ENCODE measurements around the gene STAM. TPM values are rescaled to one million over a fixed set of nuclear protein-coding genes. Genes with fewer than 3 reads are reported as not detected.
"Not testable (repeated sequence)": the region's sequence is repeated elsewhere in the genome, so short reads cannot be mapped to it uniquely, and the experiment has no call there.

The STAM gene
- total RNA-seq, 3 donors from 2014 or later: 12.9 to 14.7 (median 14.7) TPM

- not testable (repeated sequence) for H3K4me3 Mint-ChIP-seq; H3K9me3 Mint-ChIP-seq; ATAC-seq; H3K27me3 Mint-ChIP-seq (ENCODE audit: low read depth); H3K4me1 Mint-ChIP-seq (ENCODE audit: low read depth); DNase-seq; H3K36me3 Mint-ChIP-seq (ENCODE audit: insufficient read depth)
These were observed 11.4 kb upstream of the STAM start for GRCh38 chr10:17632590-17632989.

DNA sequence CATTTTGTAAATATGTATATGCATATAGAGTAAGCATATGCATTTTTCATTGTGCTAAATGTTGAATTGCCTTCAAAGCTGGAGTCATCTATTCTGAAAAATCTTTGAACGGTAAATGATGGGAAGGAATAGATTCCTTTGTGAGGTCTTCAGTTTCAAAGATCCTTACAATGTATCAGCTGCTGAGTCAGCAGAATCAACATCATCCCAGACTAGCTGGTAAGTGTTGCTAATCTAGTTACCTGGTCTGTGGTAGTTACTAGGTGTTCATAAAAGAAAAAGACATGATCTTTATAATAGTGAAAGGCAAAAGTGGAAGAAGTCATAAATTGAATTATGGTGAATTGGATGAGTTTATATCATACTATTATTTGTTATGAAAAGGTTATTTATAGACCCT lies 10.6 kb upstream of the STAM start:
- Mint-ChIP-seq H3K4me3 (no peak overlapping the region), H3K9me3 (no peaks in the 10 kb centered on the region)
- no peak for ATAC-seq

DNA sequence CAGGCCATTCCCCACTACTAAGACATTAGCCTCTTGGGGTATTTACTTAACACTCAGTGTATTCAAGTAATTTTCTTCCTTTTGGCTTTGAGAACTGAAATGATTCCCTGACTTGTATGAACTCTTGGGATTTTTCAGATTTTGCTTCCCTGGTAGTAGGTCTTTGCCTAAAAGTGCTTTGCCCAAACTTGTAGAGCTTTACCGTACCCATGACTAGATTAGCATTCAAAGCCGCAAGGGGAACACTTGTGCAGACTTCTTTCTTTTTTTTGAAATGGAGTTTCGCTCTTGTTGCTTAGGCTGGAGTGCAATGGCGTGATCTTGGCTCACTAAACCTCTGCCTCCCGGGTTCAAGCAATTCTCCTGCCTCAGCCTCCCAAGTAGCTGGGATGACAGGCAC lies 6.1 kb upstream of the STAM start:
- H3K27me3 Mint-ChIP-seq (ENCODE audit: low read depth): no peaks in the 10 kb centered on the region
- ATAC-seq (no peak), DNase-seq (no peak)
- no peak overlapping the region for H3K4me3 Mint-ChIP-seq
- H3K36me3 Mint-ChIP-seq (ENCODE audit: insufficient read depth): peaks cover 2% of the 10 kb centered on the region
- no peaks in the 10 kb centered on the region for H3K9me3 Mint-ChIP-seq
- H3K4me1 Mint-ChIP-seq (ENCODE audit: low read depth): peaks cover 3% of the 10 kb centered on the region

More for the DNA sequence above, 10.6 kb upstream of the STAM start:
- no peak for DNase-seq
- Mint-ChIP-seq H3K27me3 (ENCODE audit: low read depth) (no peaks in the 10 kb centered on the region), H3K36me3 (ENCODE audit: insufficient read depth) (no peaks in the 10 kb centered on the region), H3K4me1 (ENCODE audit: low read depth) (no peaks in the 10 kb centered on the region)

DNA sequence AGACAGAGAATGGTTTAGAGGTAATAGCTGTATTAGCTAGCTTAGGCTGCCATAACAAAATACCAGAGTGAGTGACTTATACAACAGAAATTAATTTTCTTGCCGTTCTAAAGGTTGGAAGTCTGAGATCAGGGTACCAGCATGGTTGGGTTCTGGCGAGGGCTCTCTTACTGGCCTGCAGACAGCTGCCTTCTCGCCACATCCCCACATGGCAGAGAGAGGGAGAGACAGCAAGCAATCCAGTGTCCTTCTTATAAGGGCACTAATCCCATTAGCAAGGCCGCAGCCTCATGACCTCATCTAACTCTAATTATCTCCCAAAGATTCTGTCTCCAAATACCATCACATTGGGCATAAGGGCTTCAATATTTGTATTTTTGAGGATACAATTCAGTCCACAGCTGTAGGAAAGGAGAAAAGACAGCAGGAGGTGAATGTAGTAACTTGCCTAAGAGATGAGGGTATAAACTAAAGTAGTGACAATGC lies 3.6 kb upstream of the STAM start:
- ATAC-seq (no peak), DNase-seq (no peak)
- Mint-ChIP-seq H3K4me1 (ENCODE audit: low read depth) (peaks cover 19% of the 10 kb centered on the region), H3K4me3 (no peak overlapping the region), H3K9me3 (no peaks in the 10 kb centered on the region), H3K36me3 (ENCODE audit: insufficient read depth) (peaks cover 2% of the 10 kb centered on the region), H3K27me3 (ENCODE audit: low read depth) (no peaks in the 10 kb centered on the region)

DNA sequence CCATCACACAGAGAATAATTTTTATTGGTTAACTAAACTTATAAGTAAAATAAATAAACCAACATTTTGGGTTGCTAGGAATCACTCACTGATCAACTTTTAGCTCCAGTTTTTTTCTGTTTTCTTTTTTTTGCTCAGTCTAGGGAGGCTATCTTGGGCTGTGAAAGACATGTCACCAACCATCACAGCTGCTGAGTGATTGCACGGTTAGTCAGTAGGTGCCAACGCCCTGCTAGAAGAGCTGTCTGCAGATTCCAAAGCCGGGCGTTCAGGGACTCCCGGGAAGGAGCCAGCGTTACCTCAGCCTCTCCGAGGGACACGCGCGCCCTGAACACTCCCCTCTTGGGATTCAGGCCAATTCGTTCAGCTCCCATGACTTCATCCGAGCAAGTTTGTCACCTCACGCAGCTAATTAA lies 604 bp upstream of the STAM start:
- peaks cover 8% of the 10 kb centered on the region for H3K36me3 Mint-ChIP-seq (ENCODE audit: insufficient read depth)
- peaks cover 42% of the 10 kb centered on the region for H3K4me1 Mint-ChIP-seq (ENCODE audit: low read depth)
- H3K4me3 Mint-ChIP-seq: peak overlapping the region; percentile 99
- peak; percentile 34 to 46 for ATAC-seq
- H3K27me3 Mint-ChIP-seq (ENCODE audit: low read depth): no peaks in the 10 kb centered on the region
- peak; percentile 9 for DNase-seq
- H3K9me3 Mint-ChIP-seq: no peaks in the 10 kb centered on the region

GRCh38 chr10:17644485-17644943 lies 563 bp downstream of the STAM start:
- Mint-ChIP-seq H3K36me3 (ENCODE audit: insufficient read depth) (peaks cover 11% of the 10 kb centered on the region), H3K4me3 (peak overlapping the region; percentile 99), H3K9me3 (no peaks in the 10 kb centered on the region), H3K4me1 (ENCODE audit: low read depth) (peaks cover 53% of the 10 kb centered on the region), H3K27me3 (ENCODE audit: low read depth) (no peaks in the 10 kb centered on the region)
- ATAC-seq (peak; percentile 5 to 8), DNase-seq (no peak)

- Mint-ChIP-seq H3K36me3 (ENCODE audit: insufficient read depth) (peaks cover 13% of the 10 kb centered on the region), H3K27me3 (ENCODE audit: low read depth) (no peaks in the 10 kb centered on the region), H3K4me3 (peak overlapping the region; percentile 99), H3K9me3 (no peaks in the 10 kb centered on the region), H3K4me1 (ENCODE audit: low read depth) (peaks cover 65% of the 10 kb centered on the region)
- DNase-seq (no peak), ATAC-seq (peak; percentile 49 to 54)
These were observed 1.8 kb downstream of the STAM start for GRCh38 chr10:17645621-17646345.

- Mint-ChIP-seq H3K27me3 (ENCODE audit: low read depth) (no peaks in the 10 kb centered on the region), H3K36me3 (ENCODE audit: insufficient read depth) (peaks cover 27% of the 10 kb centered on the region), H3K4me3 (peak overlapping the region; percentile 43), H3K9me3 (no peaks in the 10 kb centered on the region), H3K4me1 (ENCODE audit: low read depth) (peaks cover 75% of the 10 kb centered on the region)
- DNase-seq (no peak), ATAC-seq (no peak)
These were observed 3.4 kb downstream of the STAM start for GRCh38 chr10:17647326-17647725.

DNA sequence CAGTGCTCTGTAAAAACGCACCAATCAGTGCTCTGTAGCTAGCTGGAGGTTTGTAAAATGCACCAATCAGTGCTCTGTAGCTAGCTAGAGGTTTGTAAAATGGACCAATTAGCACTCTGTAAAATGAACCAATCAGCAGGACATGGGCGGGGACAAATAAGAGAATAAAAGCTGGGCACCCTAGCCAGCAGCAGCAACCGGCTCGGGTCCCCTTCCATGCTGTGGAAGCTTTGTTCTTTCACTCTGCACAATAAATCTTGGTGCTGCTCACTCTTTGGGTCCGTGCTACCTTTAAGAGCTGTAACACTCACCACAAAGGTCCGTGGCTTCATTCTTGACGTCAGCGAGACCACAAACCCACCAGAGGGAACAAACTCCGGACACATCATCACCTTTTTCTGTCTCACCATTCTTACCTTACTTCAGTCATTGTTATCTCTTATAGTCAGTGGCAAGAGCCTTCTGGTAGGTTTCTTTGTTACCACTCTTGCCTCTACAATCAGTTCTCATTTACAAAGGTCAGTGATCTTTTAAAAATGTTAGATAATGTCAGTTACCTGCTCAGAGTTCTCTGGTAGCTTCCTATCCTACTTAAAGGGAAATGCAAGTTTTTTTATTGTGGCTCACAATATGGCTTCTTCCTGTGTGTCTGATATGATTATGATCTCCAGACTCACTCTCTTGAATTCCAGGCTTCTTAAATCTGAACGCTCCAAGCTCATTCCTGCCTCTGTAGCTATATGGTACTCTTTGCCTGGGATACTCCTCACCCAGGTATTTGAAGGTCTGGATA lies 4.5 kb downstream of the STAM start:
- ATAC-seq: no peak
- Mint-ChIP-seq H3K27me3 (ENCODE audit: low read depth) (no peaks in the 10 kb centered on the region), H3K4me3 (peak overlapping the region; percentile 58), H3K36me3 (ENCODE audit: insufficient read depth) (peaks cover 35% of the 10 kb centered on the region), H3K9me3 (peaks cover 7% of the 10 kb centered on the region), H3K4me1 (ENCODE audit: low read depth) (peaks cover 75% of the 10 kb centered on the region)
- peak; percentile 20 for DNase-seq

DNA sequence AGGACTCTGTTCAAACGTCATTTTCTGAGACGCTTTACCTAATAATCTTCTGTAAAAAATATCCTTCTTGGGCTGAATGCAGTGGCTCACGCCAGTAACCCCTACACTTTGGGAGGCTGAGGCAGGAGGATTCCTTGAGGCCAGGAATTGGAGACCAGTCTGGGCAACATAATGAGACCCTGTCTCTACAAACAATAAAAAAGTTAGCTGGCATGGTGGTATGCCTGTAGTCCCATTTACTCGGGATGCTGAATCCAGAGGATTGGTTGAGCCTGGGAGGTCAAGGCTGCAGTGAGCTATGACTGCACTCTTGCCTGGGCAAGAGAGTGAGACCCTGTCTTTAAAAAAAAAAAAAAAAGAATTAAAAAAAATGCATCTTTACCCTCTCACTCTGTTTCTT lies 5.1 kb downstream of the STAM start:
- Mint-ChIP-seq H3K4me3 (peak overlapping the region; percentile 58), H3K36me3 (ENCODE audit: insufficient read depth) (peaks cover 41% of the 10 kb centered on the region), H3K9me3 (peaks cover 12% of the 10 kb centered on the region), H3K4me1 (ENCODE audit: low read depth) (peaks cover 78% of the 10 kb centered on the region), H3K27me3 (ENCODE audit: low read depth) (no peaks in the 10 kb centered on the region)
- DNase-seq (no peak), ATAC-seq (no peak)

DNA sequence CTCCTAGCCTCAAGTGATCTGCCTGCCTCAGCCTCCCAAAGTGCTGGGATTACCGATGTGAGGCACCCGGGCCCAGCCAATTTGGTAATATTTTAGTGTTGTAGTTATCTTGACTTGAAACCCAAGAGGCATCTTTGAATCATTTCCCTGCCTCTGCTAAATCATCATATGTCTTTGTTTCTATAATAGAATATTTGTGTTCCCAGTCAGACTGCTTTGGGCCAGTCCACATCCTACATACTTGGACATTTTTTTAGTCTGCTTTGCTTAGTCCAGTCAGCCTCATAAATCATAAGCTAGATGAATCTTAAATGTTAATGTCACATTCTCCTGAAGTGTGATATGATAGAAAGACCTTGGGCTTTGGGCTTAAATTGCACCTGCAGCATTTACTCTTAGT lies 5.9 kb downstream of the STAM start:
- peaks cover 41% of the 10 kb centered on the region for H3K36me3 Mint-ChIP-seq (ENCODE audit: insufficient read depth)
- DNase-seq (no peak), ATAC-seq (no peak)
- H3K4me3 Mint-ChIP-seq: no peak overlapping the region
- no peaks in the 10 kb centered on the region for H3K27me3 Mint-ChIP-seq (ENCODE audit: low read depth)
- peaks cover 12% of the 10 kb centered on the region for H3K9me3 Mint-ChIP-seq
- peaks cover 78% of the 10 kb centered on the region for H3K4me1 Mint-ChIP-seq (ENCODE audit: low read depth)

DNA sequence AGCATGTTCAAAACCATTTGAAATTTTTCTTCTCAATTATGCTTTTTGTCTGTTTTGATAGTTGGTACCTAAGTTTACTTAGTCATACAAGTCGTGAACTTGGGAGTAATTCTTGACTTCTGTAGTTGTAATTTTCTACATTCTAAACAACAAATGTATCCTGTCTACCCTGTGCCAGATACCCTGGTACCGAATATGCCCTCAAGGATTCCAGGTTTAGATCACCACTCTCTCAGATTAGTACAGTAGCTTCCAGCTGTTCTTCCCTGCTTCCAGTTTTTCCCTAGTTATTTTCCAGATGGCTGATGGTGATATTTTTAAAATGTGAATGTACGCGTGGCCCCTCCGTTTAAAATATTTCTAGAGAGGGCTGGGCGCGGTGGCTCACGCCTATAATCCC lies 6.5 kb downstream of the STAM start:
- DNase-seq (no peak), ATAC-seq (no peak)
- H3K4me3 Mint-ChIP-seq: no peak overlapping the region
- H3K36me3 Mint-ChIP-seq (ENCODE audit: insufficient read depth): peaks cover 43% of the 10 kb centered on the region
- H3K9me3 Mint-ChIP-seq: peaks cover 15% of the 10 kb centered on the region
- no peaks in the 10 kb centered on the region for H3K27me3 Mint-ChIP-seq (ENCODE audit: low read depth)
- H3K4me1 Mint-ChIP-seq (ENCODE audit: low read depth): peaks cover 80% of the 10 kb centered on the region

GRCh38 chr10:17651896-17652295 lies 7.9 kb downstream of the STAM start:
- H3K36me3 Mint-ChIP-seq (ENCODE audit: insufficient read depth): peaks cover 43% of the 10 kb centered on the region
- H3K4me3 Mint-ChIP-seq: no peak overlapping the region
- H3K27me3 Mint-ChIP-seq (ENCODE audit: low read depth): no peaks in the 10 kb centered on the region
- no peak for DNase-seq
- no peak for ATAC-seq
- H3K4me1 Mint-ChIP-seq (ENCODE audit: low read depth): peaks cover 80% of the 10 kb centered on the region
- H3K9me3 Mint-ChIP-seq: peaks cover 15% of the 10 kb centered on the region

DNA sequence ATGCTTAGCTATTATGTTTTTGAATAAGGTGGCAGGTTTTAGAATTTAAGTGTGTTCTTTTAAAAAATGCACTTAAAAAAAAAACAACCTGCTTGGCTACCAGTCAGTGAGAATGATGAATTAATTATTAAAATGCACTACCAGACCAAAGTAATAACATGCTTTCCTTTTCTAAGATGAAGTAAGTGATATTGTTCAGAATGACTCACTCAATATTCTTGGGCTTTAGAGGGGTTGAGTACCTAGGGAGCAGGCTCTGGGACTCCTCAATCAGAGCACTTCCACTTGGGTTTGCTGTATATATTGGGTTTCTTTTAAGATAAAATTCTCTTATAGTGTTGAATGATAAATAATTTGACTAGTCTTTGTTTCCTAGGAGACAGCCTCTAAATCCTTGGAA lies 8.6 kb downstream of the STAM start:
- Mint-ChIP-seq H3K4me1 (ENCODE audit: low read depth) (peaks cover 82% of the 10 kb centered on the region), H3K9me3 (peaks cover 15% of the 10 kb centered on the region), H3K27me3 (ENCODE audit: low read depth) (no peaks in the 10 kb centered on the region), H3K36me3 (ENCODE audit: insufficient read depth) (peaks cover 45% of the 10 kb centered on the region), H3K4me3 (no peak overlapping the region)
- DNase-seq: no peak
- no peak for ATAC-seq

DNA sequence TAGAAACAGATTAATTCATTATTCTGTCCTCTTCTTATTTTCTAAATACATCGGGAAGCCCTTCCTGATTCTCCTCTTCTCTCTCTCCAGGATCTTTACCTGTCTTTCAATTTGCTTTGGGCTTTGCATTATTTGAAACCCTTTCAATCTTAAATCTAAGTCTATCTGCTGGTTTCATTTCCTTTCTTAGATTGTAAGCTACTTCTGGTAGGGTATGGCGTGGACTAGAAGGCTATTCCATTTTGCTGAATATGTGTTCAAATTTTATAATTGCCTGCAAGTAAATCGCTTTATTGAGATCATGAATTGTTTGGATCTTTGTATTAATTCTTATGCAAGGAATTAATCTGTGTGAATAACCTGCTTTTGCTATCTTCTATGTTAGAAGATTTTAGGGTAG lies 11.1 kb downstream of the STAM start:
- peaks cover 43% of the 10 kb centered on the region for H3K36me3 Mint-ChIP-seq (ENCODE audit: insufficient read depth)
- peaks cover 15% of the 10 kb centered on the region for H3K9me3 Mint-ChIP-seq
- H3K27me3 Mint-ChIP-seq (ENCODE audit: low read depth): no peaks in the 10 kb centered on the region
- H3K4me3 Mint-ChIP-seq: peak overlapping the region; percentile 7
- DNase-seq: no peak
- H3K4me1 Mint-ChIP-seq (ENCODE audit: low read depth): peaks cover 74% of the 10 kb centered on the region
- no peak for ATAC-seq
